ENCODE data around the gene PPP1R9A.
A peak's percentile ranks its signal among the peaks of the same experiment; 100 is the strongest.

Gene PPP1R9A

GRCh38 chr7:95255691-95256090 lies 348.3 kb downstream of the PPP1R9A start:
- ATAC-seq (ENCODE audit: low read depth) (no peak), DNase-seq (ENCODE audit: low spot score) (no peak)
- Histone ChIP-seq H3K27ac (ENCODE audit: poor library complexity, severe bottlenecking) (no peak overlapping the region), H3K36me3 (ENCODE audit: low read depth) (no peaks in the 10 kb centered on the region), H3K4me3 (ENCODE audit: severe bottlenecking) (no peak overlapping the region), H3K27me3 (ENCODE audit: insufficient read depth, poor library complexity, severe bottlenecking) (no peaks in the 10 kb centered on the region), H3K9me3 (ENCODE audit: severe bottlenecking) (no peaks in the 10 kb centered on the region), H3K4me1 (ENCODE audit: insufficient read depth, poor library complexity, severe bottlenecking) (no peaks in the 10 kb centered on the region)
- TF ChIP-seq, protein P1, sequence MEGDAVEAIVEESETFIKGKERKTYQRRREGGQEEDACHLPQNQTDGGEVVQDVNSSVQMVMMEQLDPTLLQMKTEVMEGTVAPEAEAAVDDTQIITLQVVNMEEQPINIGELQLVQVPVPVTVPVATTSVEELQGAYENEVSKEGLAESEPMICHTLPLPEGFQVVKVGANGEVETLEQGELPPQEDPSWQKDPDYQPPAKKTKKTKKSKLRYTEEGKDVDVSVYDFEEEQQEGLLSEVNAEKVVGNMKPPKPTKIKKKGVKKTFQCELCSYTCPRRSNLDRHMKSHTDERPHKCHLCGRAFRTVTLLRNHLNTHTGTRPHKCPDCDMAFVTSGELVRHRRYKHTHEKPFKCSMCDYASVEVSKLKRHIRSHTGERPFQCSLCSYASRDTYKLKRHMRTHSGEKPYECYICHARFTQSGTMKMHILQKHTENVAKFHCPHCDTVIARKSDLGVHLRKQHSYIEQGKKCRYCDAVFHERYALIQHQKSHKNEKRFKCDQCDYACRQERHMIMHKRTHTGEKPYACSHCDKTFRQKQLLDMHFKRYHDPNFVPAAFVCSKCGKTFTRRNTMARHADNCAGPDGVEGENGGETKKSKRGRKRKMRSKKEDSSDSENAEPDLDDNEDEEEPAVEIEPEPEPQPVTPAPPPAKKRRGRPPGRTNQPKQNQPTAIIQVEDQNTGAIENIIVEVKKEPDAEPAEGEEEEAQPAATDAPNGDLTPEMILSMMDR (IDR thresholded peaks at IDR 0.05; ENCODE audit: poor library complexity, severe bottlenecking) = no peak

DNA sequence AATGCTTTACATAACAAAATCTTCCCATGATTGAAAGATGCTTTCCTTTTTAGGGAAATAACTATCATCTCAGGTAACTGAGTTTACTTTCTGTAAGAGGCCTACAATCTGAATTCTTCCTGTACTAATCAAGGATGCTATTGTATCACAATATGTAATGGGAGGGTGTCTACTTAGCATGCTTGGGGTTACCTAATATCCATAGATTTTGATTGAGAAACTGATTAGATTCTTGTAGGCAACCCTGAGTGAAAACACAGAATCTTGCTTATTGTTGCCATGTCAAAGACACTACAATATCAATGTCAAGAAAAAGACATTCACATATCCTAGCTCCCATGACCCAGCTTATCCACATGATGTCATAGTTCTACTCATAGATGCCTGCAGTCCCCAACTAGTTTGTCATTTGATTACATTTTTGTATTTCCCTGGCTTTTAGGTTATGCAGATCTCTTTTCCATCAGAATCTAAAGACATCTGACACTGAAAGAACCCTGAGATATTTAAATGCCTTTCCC lies 354.6 kb downstream of the PPP1R9A start:
- Histone ChIP-seq H3K9me3 (ENCODE audit: severe bottlenecking) (no peaks in the 10 kb centered on the region), H3K27ac (ENCODE audit: poor library complexity, severe bottlenecking) (no peak overlapping the region)

DNA sequence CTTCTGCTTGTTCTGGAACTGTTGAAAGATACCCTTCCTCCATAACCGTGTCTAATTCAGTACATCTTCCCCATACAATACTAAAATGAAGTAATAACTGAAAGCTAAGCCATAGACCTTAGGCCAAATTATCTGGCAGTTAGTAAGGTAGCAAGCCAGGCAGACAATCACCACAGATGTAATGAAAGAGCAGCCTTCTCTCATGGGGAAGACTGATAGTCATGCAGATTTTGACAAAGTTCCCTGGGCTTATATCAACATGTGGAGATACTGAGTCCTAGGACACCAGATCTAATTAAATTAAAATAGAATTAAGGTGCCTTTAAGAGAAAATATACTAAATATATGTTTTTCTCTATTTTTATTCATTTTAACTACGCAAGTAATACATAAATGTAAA lies 355.5 kb downstream of the PPP1R9A start:
- no peak for ATAC-seq (ENCODE audit: low read depth)
- Histone ChIP-seq H3K27ac (ENCODE audit: poor library complexity, severe bottlenecking) (no peak overlapping the region), H3K27me3 (ENCODE audit: insufficient read depth, poor library complexity, severe bottlenecking) (no peaks in the 10 kb centered on the region), H3K4me3 (ENCODE audit: severe bottlenecking) (no peak overlapping the region), H3K9me3 (ENCODE audit: severe bottlenecking) (no peaks in the 10 kb centered on the region), H3K36me3 (ENCODE audit: low read depth) (no peaks in the 10 kb centered on the region), H3K4me1 (ENCODE audit: insufficient read depth, poor library complexity, severe bottlenecking) (peaks cover 3% of the 10 kb centered on the region)
- DNase-seq (ENCODE audit: low spot score) = no peak
- TF ChIP-seq, protein P1 (IDR thresholded peaks at IDR 0.05; ENCODE audit: poor library complexity, severe bottlenecking) = no peak

More for the DNA sequence above, 354.6 kb downstream of the PPP1R9A start:
- Histone ChIP-seq H3K36me3 (ENCODE audit: low read depth) (no peaks in the 10 kb centered on the region), H3K4me1 (ENCODE audit: insufficient read depth, poor library complexity, severe bottlenecking) (peaks cover 3% of the 10 kb centered on the region), H3K4me3 (ENCODE audit: severe bottlenecking) (no peak overlapping the region), H3K27me3 (ENCODE audit: insufficient read depth, poor library complexity, severe bottlenecking) (no peaks in the 10 kb centered on the region)
- DNase-seq (ENCODE audit: low spot score) (no peak), ATAC-seq (ENCODE audit: low read depth) (no peak)
- TF ChIP-seq, protein P1 (IDR thresholded peaks at IDR 0.05; ENCODE audit: poor library complexity, severe bottlenecking) = no peak

DNA sequence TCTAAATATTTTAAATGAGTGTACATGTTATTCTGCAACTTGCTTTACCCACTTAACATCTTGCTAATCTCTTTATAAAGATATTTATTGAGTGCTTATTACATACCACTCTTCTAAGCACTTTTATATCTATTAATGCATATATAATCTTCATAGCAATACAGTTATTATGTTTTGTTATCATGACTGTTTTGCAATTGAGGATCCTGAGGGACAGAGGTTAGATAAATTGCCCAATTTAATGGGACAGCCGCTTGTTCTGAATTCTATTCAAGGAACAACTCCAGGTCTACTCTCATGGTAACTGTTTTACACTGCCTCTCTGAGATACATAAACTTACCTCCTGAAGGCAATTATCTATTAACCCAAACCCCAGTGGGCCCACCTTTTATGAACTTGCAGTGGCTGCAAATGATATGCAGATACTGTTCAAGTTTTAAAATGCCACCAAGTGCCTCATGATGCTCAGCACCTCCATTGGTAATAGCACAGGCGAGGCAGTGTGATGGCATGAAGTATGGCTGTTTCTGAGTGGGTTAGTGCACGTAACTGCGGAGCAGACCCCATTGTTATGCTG lies 356.5 kb downstream of the PPP1R9A start:
- Histone ChIP-seq H3K27ac (ENCODE audit: poor library complexity, severe bottlenecking) (no peak overlapping the region), H3K9me3 (ENCODE audit: severe bottlenecking) (no peaks in the 10 kb centered on the region), H3K27me3 (ENCODE audit: insufficient read depth, poor library complexity, severe bottlenecking) (no peaks in the 10 kb centered on the region), H3K36me3 (ENCODE audit: low read depth) (no peaks in the 10 kb centered on the region), H3K4me1 (ENCODE audit: insufficient read depth, poor library complexity, severe bottlenecking) (peaks cover 3% of the 10 kb centered on the region), H3K4me3 (ENCODE audit: severe bottlenecking) (no peak overlapping the region)
- ATAC-seq (ENCODE audit: low read depth) (no peak), DNase-seq (ENCODE audit: low spot score) (no peak)
- TF ChIP-seq, protein P1 (IDR thresholded peaks at IDR 0.05; ENCODE audit: poor library complexity, severe bottlenecking) = no peak

DNA sequence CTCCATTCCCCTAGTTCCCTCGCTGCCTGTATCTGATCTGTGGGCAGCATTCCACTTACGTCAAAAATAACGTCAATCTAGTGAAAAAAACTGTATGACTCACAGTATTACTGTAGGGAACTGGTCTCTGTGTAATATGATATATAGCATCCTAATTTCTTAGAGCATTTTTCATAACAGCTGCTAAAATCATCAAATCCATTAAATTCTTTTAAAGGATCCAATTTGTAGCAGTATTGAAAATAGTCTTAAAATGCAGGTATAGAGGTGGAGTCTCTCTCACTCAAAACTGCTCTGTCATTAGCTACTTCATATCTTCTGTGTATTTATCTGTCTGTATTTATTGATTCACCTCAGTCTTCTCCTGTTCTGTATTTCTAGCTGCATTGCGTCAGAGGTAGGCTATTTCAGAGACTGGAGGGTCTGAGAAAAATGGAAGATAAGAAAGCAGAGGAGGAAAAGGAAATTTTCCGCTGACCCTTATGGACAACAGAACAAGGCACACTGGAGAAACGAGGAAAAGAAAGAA lies 357.0 kb downstream of the PPP1R9A start:
- H3K4me1 ChIP-seq (ENCODE audit: insufficient read depth, poor library complexity, severe bottlenecking) = peaks cover 3% of the 10 kb centered on the region
- H3K4me3 ChIP-seq (ENCODE audit: severe bottlenecking) = no peak overlapping the region
- DNase-seq (ENCODE audit: low spot score) = no peak
- no peak overlapping the region for H3K27ac ChIP-seq (ENCODE audit: poor library complexity, severe bottlenecking)
- no peaks in the 10 kb centered on the region for H3K36me3 ChIP-seq (ENCODE audit: low read depth)
- no peaks in the 10 kb centered on the region for H3K9me3 ChIP-seq (ENCODE audit: severe bottlenecking)
- peak; percentile 90 for ATAC-seq (ENCODE audit: low read depth)
- H3K27me3 ChIP-seq (ENCODE audit: insufficient read depth, poor library complexity, severe bottlenecking) = no peaks in the 10 kb centered on the region
- TF ChIP-seq, protein P1 (IDR thresholded peaks at IDR 0.05; ENCODE audit: poor library complexity, severe bottlenecking) = no peak

All from RWPE2 (cell line).